Ectodermal cell (in vitro differentiated cells): ENCODE results near the gene ASS1.

Experiments used
- H3K27ac ChIP-seq: 2 replicates; pipeline ENCODE4 v1.7.0; 2013; ENCODE audit warnings: mild to moderate bottlenecking, low read depth, low read length; ENCODE audit not compliant: insufficient read depth, poor library complexity, severe bottlenecking
- H3K27me3 ChIP-seq: 2 replicates; pipeline ENCODE4 v1.7.0; 2013; ENCODE audit warnings: mild to moderate bottlenecking, low read length; ENCODE audit not compliant: insufficient read depth, control insufficient read depth, poor library complexity, severe bottlenecking
- H3K36me3 ChIP-seq: one replicate; pipeline ENCODE4 v1.7.0; 2013; ENCODE audit warnings: low read length; ENCODE audit not compliant: control insufficient read depth, insufficient read depth
- H3K4me1 ChIP-seq: one replicate; pipeline ENCODE4 v1.7.0; 2013; ENCODE audit warnings: low read length; ENCODE audit not compliant: control insufficient read depth, insufficient read depth
- H3K4me3 ChIP-seq: 2 replicates; pipeline ENCODE4 v1.7.0; 2013; ENCODE audit warnings: low read depth, low read length, control low read depth; ENCODE audit not compliant: insufficient read depth
- H3K9me3 ChIP-seq: 2 replicates; pipeline ENCODE4 v1.7.0; 2013; ENCODE audit warnings: mild to moderate bottlenecking, low read length, moderate library complexity; ENCODE audit not compliant: control insufficient read depth
- WGBS, 2 experiments: methylation state at CpG; one replicate each; pipeline ENCODE4 v1.1.7; 2013; ENCODE audit warnings: missing lambda C conversion rate in 2 of 2; 5-methylcytosine and 5-hydroxymethylcytosine counted together

The ASS1 gene

DNA sequence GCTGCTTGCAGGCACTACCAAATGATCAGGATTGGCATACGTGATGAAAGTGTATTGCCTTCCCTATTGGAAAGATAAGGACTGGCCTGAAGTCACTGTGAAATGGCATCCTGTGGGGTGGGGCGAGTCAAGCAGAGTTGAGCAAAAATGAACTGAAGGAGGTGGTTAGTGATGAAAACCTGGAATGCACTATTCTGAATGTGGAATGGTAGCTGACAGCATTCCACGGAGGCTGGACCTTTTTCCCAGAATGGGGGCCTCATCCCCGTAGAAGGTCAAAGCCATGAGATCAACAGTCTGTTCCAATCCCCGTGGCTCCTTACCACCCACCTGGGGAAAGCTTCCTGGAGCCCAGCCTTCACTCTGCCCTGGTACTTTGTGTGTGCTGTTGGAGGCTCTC is 37.7 kb downstream of the ASS1 start:
- 81 to 87% methylated on average over 5 of the region's 5 CpGs for WGBS, 2 experiments

DNA sequence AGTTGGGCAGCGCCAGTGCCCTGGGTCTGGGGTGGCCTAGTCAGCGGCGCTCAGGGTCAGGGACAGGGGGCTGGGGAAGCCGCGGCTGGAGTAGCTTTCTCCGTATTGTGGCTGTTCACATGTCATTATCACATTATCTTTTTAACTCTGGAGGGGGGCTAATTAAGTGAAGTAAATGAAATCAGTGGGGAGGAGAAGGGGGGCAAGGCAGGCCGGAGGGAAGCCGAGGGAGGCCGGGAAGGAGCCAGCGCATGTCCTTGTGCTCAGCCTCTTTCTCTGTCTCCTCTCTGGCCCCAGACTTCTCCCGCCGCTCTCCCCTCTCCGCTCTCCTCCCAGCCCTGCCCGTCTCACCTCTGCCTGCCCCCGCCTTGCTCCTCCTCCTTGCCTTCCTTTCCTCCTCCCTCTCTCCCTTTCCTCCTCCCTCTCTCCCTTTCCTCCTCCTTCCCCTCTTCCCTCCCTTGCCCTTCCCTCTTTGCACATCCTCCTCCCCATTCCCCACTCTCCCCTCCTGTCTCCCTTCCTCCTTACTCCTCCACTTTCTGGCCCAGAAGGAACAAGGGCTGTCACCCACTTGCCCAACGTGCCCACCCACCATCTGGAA is 38.7 kb downstream of the ASS1 start:
- H3K36me3 ChIP-seq: no peaks in the 10 kb centered on the region
- H3K9me3 ChIP-seq: no peaks in the 10 kb centered on the region
- H3K27ac ChIP-seq: no peak overlapping the region
- H3K27me3 ChIP-seq: peaks cover 30% of the 10 kb centered on the region
- WGBS, 2 experiments: 44 to 48% methylated on average over 13 to 15 of the region's 16 CpGs
- peaks cover 37% of the 10 kb centered on the region for H3K4me1 ChIP-seq
- no peak overlapping the region for H3K4me3 ChIP-seq

More for the DNA sequence above, 37.7 kb downstream of the ASS1 start:
- Histone ChIP-seq H3K4me3 (no peak overlapping the region), H3K4me1 (peaks cover 47% of the 10 kb centered on the region), H3K36me3 (no peaks in the 10 kb centered on the region), H3K27me3 (peaks cover 31% of the 10 kb centered on the region), H3K27ac (no peak overlapping the region), H3K9me3 (no peaks in the 10 kb centered on the region)

DNA sequence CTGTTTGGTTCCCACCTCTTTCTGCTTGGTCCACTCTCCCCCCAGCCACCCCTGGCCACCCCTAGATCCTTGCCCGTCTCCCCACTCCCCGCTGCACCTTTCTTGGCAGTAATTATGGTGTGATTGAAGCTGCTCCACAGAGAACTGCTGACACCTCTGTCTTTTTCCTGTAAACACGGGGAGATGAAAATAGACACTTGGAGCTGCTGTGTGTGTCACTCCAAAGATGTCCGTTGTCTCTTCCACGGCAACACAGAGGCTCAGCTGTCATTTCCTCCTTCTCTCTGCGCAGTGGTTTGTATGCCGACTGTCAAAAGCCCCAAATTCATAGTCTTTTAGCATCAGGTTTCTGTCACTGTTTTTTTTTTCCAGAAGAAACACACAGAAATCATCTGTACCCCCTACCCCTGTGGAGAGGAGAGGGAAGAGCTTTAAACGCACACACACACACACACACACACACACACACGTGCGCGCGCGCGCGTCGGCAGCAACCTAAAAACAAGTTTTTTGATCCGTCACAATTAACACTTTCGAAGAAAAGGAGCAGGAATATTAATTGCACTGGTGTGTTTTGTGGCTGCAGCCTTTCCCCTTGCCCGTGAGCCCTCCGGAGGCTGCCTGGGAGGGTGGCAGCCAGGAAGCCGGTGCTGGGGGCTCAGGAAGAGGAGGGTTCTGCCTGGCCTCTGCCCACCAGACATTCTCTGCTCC is 39.8 kb downstream of the ASS1 start:
- no peaks in the 10 kb centered on the region for H3K36me3 ChIP-seq
- H3K4me3 ChIP-seq: no peak overlapping the region
- WGBS, 2 experiments: 94% methylated on average over 16 to 21 of the region's 21 CpGs
- H3K9me3 ChIP-seq: no peaks in the 10 kb centered on the region
- peaks cover 29% of the 10 kb centered on the region for H3K4me1 ChIP-seq
- no peak overlapping the region for H3K27ac ChIP-seq
- H3K27me3 ChIP-seq: peaks cover 30% of the 10 kb centered on the region

DNA sequence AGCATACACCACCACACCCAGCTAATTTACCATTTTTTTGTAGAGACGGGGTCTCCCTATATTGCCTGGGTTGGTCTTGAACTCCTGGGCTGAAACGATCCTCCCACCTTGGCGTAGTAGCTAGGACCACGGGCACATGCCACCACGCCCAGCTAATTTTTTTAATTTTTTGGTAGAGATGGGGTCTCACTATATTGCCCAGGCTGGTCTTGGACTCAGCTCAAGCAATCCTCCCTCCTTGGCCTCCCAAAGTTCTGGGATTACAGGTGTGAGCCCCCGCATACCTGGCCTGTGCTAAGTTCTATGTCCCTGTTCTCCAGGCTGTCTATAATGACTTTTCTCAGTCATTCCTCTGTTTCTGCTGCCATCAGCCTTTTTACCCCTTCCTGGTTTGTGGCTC is 41.3 kb downstream of the ASS1 start:
- Histone ChIP-seq H3K9me3 (no peaks in the 10 kb centered on the region), H3K36me3 (no peaks in the 10 kb centered on the region), H3K27me3 (peaks cover 27% of the 10 kb centered on the region), H3K4me3 (no peak overlapping the region), H3K27ac (no peak overlapping the region), H3K4me1 (peaks cover 13% of the 10 kb centered on the region)
- 94% methylated on average over 6 of the region's 6 CpGs for WGBS, 2 experiments

DNA sequence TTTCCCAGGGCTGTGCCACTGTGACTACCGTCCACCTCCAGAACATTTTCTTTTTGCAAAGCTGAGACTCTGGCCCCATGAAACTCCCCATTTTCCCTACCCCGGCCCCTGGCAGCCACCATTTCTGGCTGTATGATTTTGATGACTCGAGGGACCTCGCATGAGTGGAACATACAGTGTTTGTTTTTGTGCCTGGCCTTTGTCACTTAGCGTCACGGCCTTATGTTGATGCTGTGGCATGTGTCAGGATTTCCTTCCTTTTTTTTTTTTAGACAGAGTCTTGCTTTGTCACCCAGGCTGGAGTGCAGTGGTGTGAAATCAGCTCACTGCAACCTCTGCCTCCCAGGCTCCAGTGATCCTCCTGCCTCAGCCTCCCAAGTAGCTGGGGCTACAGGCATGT is 42.7 kb downstream of the ASS1 start:
- peaks cover 7% of the 10 kb centered on the region for H3K4me1 ChIP-seq
- WGBS, 2 experiments: 93 to 96% methylated on average over 6 of the region's 6 CpGs
- peaks cover 14% of the 10 kb centered on the region for H3K27me3 ChIP-seq
- no peak overlapping the region for H3K4me3 ChIP-seq
- H3K9me3 ChIP-seq: no peaks in the 10 kb centered on the region
- H3K27ac ChIP-seq: no peak overlapping the region
- H3K36me3 ChIP-seq: no peaks in the 10 kb centered on the region

DNA sequence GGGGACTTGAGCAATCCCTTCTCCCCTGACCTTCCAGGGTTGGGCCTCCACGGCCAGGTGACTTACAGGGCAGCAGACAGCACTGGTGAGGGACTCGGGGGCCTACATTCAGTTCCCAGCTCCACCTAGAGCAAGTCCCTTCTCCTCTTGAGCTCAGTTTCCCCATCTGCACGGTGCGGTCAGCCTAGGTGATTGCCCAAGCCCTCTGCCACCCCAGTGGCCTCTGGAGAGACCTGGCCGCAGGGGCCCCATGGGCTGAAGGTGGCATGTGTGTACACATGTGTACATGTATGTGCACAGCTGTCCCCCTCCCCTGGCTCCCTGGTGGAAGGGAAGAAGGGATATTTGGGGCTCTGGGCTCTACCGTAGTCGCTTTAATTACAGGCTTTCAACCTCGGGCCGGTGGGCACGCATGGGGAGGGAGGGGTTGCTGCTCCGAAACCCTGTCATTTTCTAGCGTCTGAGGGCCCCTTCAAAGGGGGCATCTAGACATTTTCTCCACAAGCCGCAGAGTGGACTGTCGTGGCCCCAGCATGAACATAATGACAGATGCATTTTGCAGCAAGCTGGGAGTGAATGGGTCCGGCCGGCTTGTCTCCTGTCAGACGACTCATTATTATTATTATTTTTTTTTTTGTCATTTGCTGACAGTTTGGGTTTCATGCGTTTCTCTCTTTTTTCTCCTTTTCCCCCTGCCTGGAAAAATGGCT is 44.0 kb downstream of the ASS1 start:
- 92% methylated on average over 18 of the region's 18 CpGs for WGBS, 2 experiments
- Histone ChIP-seq H3K4me1 (peaks cover under 1% of the 10 kb centered on the region), H3K36me3 (no peaks in the 10 kb centered on the region), H3K9me3 (no peaks in the 10 kb centered on the region), H3K4me3 (no peak overlapping the region), H3K27ac (no peak overlapping the region), H3K27me3 (peaks cover under 1% of the 10 kb centered on the region)

DNA sequence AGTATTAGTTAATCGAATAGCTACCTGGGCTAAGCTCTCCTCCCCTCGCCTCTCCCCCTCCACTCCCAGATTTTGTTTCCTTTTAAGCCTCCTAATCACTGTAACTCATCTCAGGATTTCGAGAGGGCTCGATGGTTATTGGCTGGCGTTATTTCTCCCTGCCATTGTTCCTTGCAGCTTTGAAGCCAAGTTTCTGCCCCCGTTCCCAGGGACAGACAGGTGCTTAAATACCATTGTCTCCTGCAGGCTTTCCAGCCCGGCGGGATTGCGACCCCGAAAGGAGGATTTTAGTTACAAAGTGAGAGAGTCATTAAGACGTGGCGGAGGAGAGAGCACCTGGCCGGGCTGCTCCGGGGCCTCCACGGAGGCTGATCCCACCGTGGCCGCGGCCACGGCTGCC is 46.2 kb downstream of the ASS1 start:
- no peaks in the 10 kb centered on the region for H3K4me1 ChIP-seq
- no peak overlapping the region for H3K4me3 ChIP-seq
- H3K27me3 ChIP-seq: no peaks in the 10 kb centered on the region
- H3K27ac ChIP-seq: no peak overlapping the region
- H3K9me3 ChIP-seq: no peaks in the 10 kb centered on the region
- 91 to 94% methylated on average over 19 of the region's 19 CpGs for WGBS, 2 experiments
- H3K36me3 ChIP-seq: peaks cover 5% of the 10 kb centered on the region

DNA sequence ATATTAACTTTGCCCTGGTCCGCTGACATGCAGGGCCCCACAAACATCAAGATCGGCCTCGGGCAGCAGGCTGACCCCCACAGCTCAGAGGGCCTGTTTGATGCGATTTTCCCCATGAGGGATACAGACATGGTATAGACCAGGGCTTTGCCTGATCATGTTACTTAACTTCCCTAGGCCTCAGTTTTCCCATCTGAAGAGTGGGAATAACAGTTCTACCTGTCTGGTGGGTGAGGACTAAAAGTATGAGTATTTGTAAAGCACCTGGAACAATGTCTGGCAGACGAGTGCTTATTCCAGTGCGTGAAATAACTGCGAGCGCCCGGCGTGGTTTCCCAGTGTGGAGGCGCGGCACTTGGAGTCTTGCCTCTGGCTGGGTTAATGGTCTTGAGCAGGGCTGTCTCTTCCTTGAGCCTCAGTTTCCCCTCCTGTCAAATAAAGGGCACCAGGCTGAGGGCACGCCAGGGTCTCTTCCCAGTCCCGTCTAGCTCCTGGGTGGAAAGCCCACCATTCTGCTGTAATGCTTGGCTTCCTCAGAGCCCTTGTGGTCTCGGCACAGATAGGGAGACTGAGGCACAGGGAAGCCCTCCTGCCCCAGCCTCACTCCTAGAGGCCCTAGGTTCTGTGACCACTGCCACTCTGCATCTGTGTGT is 47.2 kb downstream of the ASS1 start:
- peaks cover 5% of the 10 kb centered on the region for H3K36me3 ChIP-seq
- H3K27ac ChIP-seq: no peak overlapping the region
- H3K4me3 ChIP-seq: no peak overlapping the region
- 96 to 97% methylated on average over 15 of the region's 15 CpGs for WGBS, 2 experiments
- H3K4me1 ChIP-seq: no peaks in the 10 kb centered on the region
- no peaks in the 10 kb centered on the region for H3K27me3 ChIP-seq
- no peaks in the 10 kb centered on the region for H3K9me3 ChIP-seq

DNA sequence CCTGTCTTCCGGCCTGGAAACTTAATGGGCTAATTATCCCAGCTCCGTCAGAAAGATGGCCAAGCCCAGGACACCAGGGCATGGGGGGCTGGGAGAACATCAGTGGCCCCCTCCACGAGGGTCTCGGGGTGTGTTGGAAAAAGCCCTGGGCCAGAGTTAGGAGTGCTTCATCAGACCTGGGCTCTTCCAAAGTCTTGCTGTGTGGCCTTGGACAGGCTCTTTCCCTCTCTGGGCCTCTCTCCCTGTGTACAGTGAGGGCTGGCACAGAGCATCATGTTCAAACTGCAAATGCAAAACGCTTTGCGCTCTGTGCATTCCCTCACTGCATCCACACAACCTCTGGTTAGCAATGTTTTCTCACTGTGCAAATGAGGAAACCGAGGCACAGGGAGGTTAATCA is 48.3 kb downstream of the ASS1 start:
- Histone ChIP-seq H3K4me3 (no peak overlapping the region), H3K27ac (no peak overlapping the region), H3K4me1 (no peaks in the 10 kb centered on the region), H3K9me3 (no peaks in the 10 kb centered on the region), H3K36me3 (peaks cover 5% of the 10 kb centered on the region), H3K27me3 (no peaks in the 10 kb centered on the region)
- 94% methylated on average over 7 of the region's 7 CpGs for WGBS, 2 experiments

DNA sequence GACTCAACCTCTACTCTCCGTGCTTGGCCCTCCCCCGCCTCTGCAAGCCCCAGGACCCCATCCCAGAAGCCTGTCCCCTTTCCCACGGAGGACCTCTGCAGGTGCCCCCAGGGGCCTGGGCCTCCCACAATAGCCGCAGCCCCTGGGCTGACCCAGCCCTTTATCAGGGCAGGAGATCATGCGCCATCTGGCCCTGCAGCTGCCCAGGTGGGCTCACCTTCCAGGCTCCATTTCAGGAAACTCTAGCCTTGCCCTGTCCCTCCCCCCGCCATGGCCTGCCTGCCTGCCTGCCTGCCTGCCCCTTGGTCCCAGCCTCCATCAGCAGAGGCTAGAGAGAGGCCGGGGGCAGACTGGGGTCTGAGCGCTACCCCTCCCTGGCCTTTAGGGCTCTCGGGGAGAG is 48.7 kb downstream of the ASS1 start:
- WGBS, 2 experiments: 84 to 85% methylated on average over 9 of the region's 9 CpGs
- Histone ChIP-seq H3K27me3 (no peaks in the 10 kb centered on the region), H3K9me3 (no peaks in the 10 kb centered on the region), H3K36me3 (peaks cover 5% of the 10 kb centered on the region), H3K4me3 (no peak overlapping the region), H3K27ac (no peak overlapping the region), H3K4me1 (no peaks in the 10 kb centered on the region)
